H1 (cell line): ENCODE results near the gene ITPR3. TPM values are rescaled to one million over a fixed set of nuclear protein-coding genes. Genes with fewer than 3 reads are reported as not detected.

Source experiments
- ATF2 ChIP-seq: IDR thresholded peaks from 2 replicates; pipeline ENCODE4 v1.6.1; 2012; ENCODE audit warnings: low read length, inconsistent platforms
- POLR2AphosphoS5 ChIP-seq: IDR thresholded peaks from 2 replicates; pipeline ENCODE4 v1.6.1; 2011; ENCODE audit warnings: low read depth, low read length
- POU5F1 ChIP-seq: IDR thresholded peaks from 2 replicates; pipeline ENCODE4 v1.6.1; 2011; ENCODE audit warnings: low read depth, mild to moderate bottlenecking, low read length, moderate library complexity
- RBBP5 ChIP-seq: IDR thresholded peaks from 2 replicates; pipeline ENCODE4 v1.7.1; 2012; ENCODE audit warnings: low read depth, mild to moderate bottlenecking, inconsistent platforms, low read length, moderate library complexity, borderline replicate concordance
- RNF2 ChIP-seq: fragments of 200-900, 300-1000 bp; sonication (generic); IDR thresholded peaks from 2 replicates; pipeline ENCODE4 v1.7.1; 2016; ENCODE audit warnings: borderline replicate concordance, low read depth, mild to moderate bottlenecking, antibody characterized with exemption, low read length; ENCODE audit not compliant: poor library complexity, severe bottlenecking; ENCODE audit errors: missing control alignments
- USF2 ChIP-seq: IDR thresholded peaks from 2 replicates; pipeline ENCODE4 v1.6.1; 2011; ENCODE audit warnings: low read length, improper control_type of control experiment
- polyA plus RNA-seq, 7 experiments: library from polyadenylated mRNA; depleted of rRNA in 3 of 7; stranded (reverse) in 5 of 7; unstranded in 2 of 7; fragments of >200 nt in 5 of 7; fragments of 200-250 nt in 2 of 7; gene quantifications; 1 replicate in 5 of 7; 2 replicates in 1 of 7; 4 replicates in 1 of 7; pipeline versions ENCODE4 v1.2.1 to v1.2.3, GENCODE V29; 2011 to 2013; ENCODE audit warnings: missing spikeins in 2 of 7, mixed read lengths in 2 of 7
- total RNA-seq: library from RNA; stranded (reverse); fragmentation: NEBNext Ultra II Directional; extraction: Animal tissue kit (Norgen Biotek cat#: 25700); gene quantifications from 2 replicates; pipeline ENCODE4 v1.2.1, GENCODE V29; 2021

Gene ITPR3
- total and polyA plus RNA-seq, 2 of the 8 experiments (the other 6 are each of a cell fraction or from before 2014, with no cell fraction given): 29.1 to 45.7 TPM

- TF ChIP-seq RBBP5: 0 out of 2 replicates have a peak, but pooled peaks have one; percentile 54
- TF ChIP-seq POLR2AphosphoS5: peak; percentile 82
- TF ChIP-seq USF2: peak; percentile 70
- TF ChIP-seq ATF2: peak; percentile 68; the same call in 1 of the 2 replicates
- peak; percentile 58 for TF ChIP-seq RNF2
- no peak for TF ChIP-seq POU5F1
Observed at GRCh38 chr6:33711140-33712129, 90.3 kb downstream of the ITPR3 start, which contains the start of gene UQCC2 (continued).
